Astrocyte of the spinal cord (primary cell): ENCODE results near the gene PDE4C.

Source experiments
- DNase-seq: peaks from one replicate; pipeline ENCODE4 v3.0.0; 2011; ENCODE audit warnings: low read depth, low spot score
- H3K4me3 ChIP-seq: 2 replicates; pipeline ENCODE4 v1.5.1; 2011; ENCODE audit warnings: low read depth, mild to moderate bottlenecking, low read length, moderate library complexity
- CTCF ChIP-seq: IDR thresholded peaks from 2 replicates; pipeline ENCODE4 v1.5.1; 2012; ENCODE audit warnings: low read depth, mild to moderate bottlenecking, low read length, inconsistent platforms
- in situ Hi-C: cut with HindIII; loops from 2 replicates; pipeline ENCODE4 v1.10.0; 2017; ENCODE audit warnings: low sequenced_read_pairs

The PDE4C gene

GRCh38 chr19:18225702-18226468 lies at the start of gene PDE4C:
Gene PDE4C (minus strand): TSS chr19:18226438. CDS start chr19:18226415, 23 bp downstream.
- no peak for DNase-seq
- no peak for TF ChIP-seq CTCF
- no peak within 1 kb of the TSS for H3K4me3 ChIP-seq
- in situ Hi-C loops = no loop called here

- no peak overlapping the region for H3K4me3 ChIP-seq
- in situ Hi-C loops = no loop called here
- DNase-seq = peak; percentile 91
- TF ChIP-seq CTCF = no peak
Measured at GRCh38 chr19:18274781-18275356, 48.6 kb upstream of the PDE4C start.

- H3K4me3 ChIP-seq = no peak within 1 kb of the TSS
- TF ChIP-seq CTCF = no peak
- DNase-seq = peak; percentile 51
- in situ Hi-C loops = no loop called here
Measured at GRCh38 chr19:18274219-18274780, 48.1 kb upstream of the PDE4C start, which contains the start of gene IQCN. Gene IQCN (minus strand): TSS chr19:18274452. CDS start chr19:18269478, 4,974 bp downstream.

- DNase-seq = no peak
- no peak for TF ChIP-seq CTCF
- H3K4me3 ChIP-seq = no peak overlapping the region
- in situ Hi-C loops = no loop called here
Measured at GRCh38 chr19:18273561-18274218, 47.5 kb upstream of the PDE4C start.

GRCh38 chr19:18271433-18271841 lies 45.2 kb upstream of the PDE4C start:
- no peak for TF ChIP-seq CTCF
- no peak overlapping the region for H3K4me3 ChIP-seq
- no peak for DNase-seq
- in situ Hi-C loops = no loop called here

- H3K4me3 ChIP-seq = no peak overlapping the region
- DNase-seq = no peak
- no peak for TF ChIP-seq CTCF
- in situ Hi-C loops = no loop called here
Measured at GRCh38 chr19:18270326-18270725, 44.1 kb upstream of the PDE4C start.
